ENCODE measurements around the gene PRPS1.

The PRPS1 gene

GRCh38 chrX:107581923-107582322 is 46.4 kb upstream of the PRPS1 start (continued):
- no peak for TF ChIP-seq TSHZ2 (CRISPR knock-in tag; IDR thresholded peaks at IDR 0.05)
- no peak for TF ChIP-seq ZNF70 (CRISPR knock-in tag; IDR thresholded peaks at IDR 0.05)
- no peak for TF ChIP-seq PPARA (CRISPR knock-in tag; IDR thresholded peaks at IDR 0.05; ENCODE audit: borderline replicate concordance)

GRCh38 chrX:107589243-107589642 is 39.1 kb upstream of the PRPS1 start:
- no peak for ATAC-seq

GRCh38 chrX:107596651-107597050 is 31.7 kb upstream of the PRPS1 start:
- no peak for ATAC-seq
- TF ChIP-seq CSRNP3 (CRISPR knock-in tag; IDR thresholded peaks at IDR 0.05) (no peak), POU6F1 (CRISPR knock-in tag; IDR thresholded peaks at IDR 0.05; ENCODE audit: borderline replicate concordance, low read depth) (no peak), ZC3H10 (CRISPR knock-in tag; IDR thresholded peaks at IDR 0.05) (no peak), GLIS3 (CRISPR knock-in tag; IDR thresholded peaks at IDR 0.05) (no peak), ZNF565 (CRISPR knock-in tag; conservative IDR thresholded peaks at IDR 0.05; ENCODE audit: low read depth) (no peak)

More at GRCh38 chrX:107589243-107589642, 39.1 kb upstream of the PRPS1 start:
- TF ChIP-seq ZC3H10 (CRISPR knock-in tag; IDR thresholded peaks at IDR 0.05), result no peak
- no peak for TF ChIP-seq SNAI2 (CRISPR knock-in tag; IDR thresholded peaks at IDR 0.05)
- TF ChIP-seq ZNF70 (CRISPR knock-in tag; IDR thresholded peaks at IDR 0.05), result no peak
- no peak for TF ChIP-seq POU6F1 (CRISPR knock-in tag; IDR thresholded peaks at IDR 0.05; ENCODE audit: borderline replicate concordance, low read depth)
- TF ChIP-seq PPARA (CRISPR knock-in tag; IDR thresholded peaks at IDR 0.05; ENCODE audit: borderline replicate concordance), result no peak
- no peak for TF ChIP-seq ARNTL (CRISPR knock-in tag; IDR thresholded peaks at IDR 0.05; ENCODE audit: borderline replicate concordance, low read depth)
- no peak for TF ChIP-seq TSHZ2 (CRISPR knock-in tag; IDR thresholded peaks at IDR 0.05)
- no peak for TF ChIP-seq ZNF565 (CRISPR knock-in tag; conservative IDR thresholded peaks at IDR 0.05; ENCODE audit: low read depth)
- TF ChIP-seq PATZ1 (CRISPR knock-in tag; IDR thresholded peaks at IDR 0.05; ENCODE audit: borderline replicate concordance), result no peak

- no peak for ATAC-seq
- TF ChIP-seq ZFP30 (CRISPR knock-in tag; IDR thresholded peaks at IDR 0.05) (no peak), ZFP3 (CRISPR knock-in tag; IDR thresholded peaks at IDR 0.05) (no peak), TCF4 (CRISPR knock-in tag; IDR thresholded peaks at IDR 0.05; ENCODE audit: borderline replicate concordance) (no peak), CSDC2 (CRISPR knock-in tag; IDR thresholded peaks at IDR 0.05) (no peak), PATZ1 (CRISPR knock-in tag; IDR thresholded peaks at IDR 0.05; ENCODE audit: borderline replicate concordance) (no peak), RARB (CRISPR knock-in tag; IDR thresholded peaks at IDR 0.05) (no peak), ZC3H10 (CRISPR knock-in tag; IDR thresholded peaks at IDR 0.05) (no peak), PPARA (CRISPR knock-in tag; IDR thresholded peaks at IDR 0.05; ENCODE audit: borderline replicate concordance) (no peak), ESRRG (CRISPR knock-in tag; IDR thresholded peaks at IDR 0.05) (no peak), OSR1 (CRISPR knock-in tag; IDR thresholded peaks at IDR 0.05) (no peak), BACH2 (CRISPR knock-in tag; IDR thresholded peaks at IDR 0.05; ENCODE audit: borderline replicate concordance) (no peak)
Observed at GRCh38 chrX:107597264-107597663, 31.0 kb upstream of the PRPS1 start.
